Stomach (tissue), 4 donors: Measurements from ENCODE around the gene GOLGA3.

ENCODE experiments used
- POLR2A ChIP-seq, 4 donors: fragments of 450-650 bp; IDR thresholded peaks; one replicate each; pipeline ENCODE4 v1.6.1; 2016; ENCODE audit warnings: antibody characterized with exemption in 4 of 4, control low read depth in 2 of 4, mild to moderate bottlenecking in 1 of 4, moderate library complexity in 1 of 4
- POLR2AphosphoS5 ChIP-seq, 3 donors: sonication (generic); formaldehyde crosslinking; IDR thresholded peaks; one replicate each; pipeline ENCODE4 v1.6.1; 2016; ENCODE audit warnings: antibody characterized with exemption in 3 of 3
- TF ChIP-seq, protein P1 (sequence below), 7 experiments: fragments of 450-650 bp in 4 of 7; fragments of 200-600 bp in 3 of 7; sonication (generic) in 3 of 7; IDR thresholded peaks; one replicate each; pipeline ENCODE4 v1.5.1; 2016 to 2019; ENCODE audit warnings: antibody characterized with exemption in 7 of 7, control low read depth in 2 of 7, mild to moderate bottlenecking in 1 of 7

DNA sequence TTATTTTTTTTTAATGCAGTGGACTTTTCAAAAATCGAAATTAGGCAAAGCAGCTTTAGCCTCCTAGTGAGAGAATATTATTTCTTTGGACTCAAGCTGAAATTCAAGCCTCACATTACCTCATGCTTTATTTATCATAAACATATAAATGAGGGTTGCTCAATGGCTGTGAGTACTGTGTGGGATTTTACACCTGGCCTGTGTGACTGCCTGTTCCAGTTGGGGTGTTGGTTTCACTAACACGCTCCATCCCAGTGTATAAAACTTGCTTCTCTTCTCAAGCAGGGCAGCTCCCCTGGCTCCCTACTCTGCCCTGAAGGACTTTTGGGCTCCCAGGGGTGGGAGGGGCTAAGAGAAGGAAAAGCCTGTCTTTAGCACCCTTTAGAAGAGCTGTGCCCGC lies 82.1 kb downstream of the GOLGA3 start:
- TF ChIP-seq, protein P1, sequence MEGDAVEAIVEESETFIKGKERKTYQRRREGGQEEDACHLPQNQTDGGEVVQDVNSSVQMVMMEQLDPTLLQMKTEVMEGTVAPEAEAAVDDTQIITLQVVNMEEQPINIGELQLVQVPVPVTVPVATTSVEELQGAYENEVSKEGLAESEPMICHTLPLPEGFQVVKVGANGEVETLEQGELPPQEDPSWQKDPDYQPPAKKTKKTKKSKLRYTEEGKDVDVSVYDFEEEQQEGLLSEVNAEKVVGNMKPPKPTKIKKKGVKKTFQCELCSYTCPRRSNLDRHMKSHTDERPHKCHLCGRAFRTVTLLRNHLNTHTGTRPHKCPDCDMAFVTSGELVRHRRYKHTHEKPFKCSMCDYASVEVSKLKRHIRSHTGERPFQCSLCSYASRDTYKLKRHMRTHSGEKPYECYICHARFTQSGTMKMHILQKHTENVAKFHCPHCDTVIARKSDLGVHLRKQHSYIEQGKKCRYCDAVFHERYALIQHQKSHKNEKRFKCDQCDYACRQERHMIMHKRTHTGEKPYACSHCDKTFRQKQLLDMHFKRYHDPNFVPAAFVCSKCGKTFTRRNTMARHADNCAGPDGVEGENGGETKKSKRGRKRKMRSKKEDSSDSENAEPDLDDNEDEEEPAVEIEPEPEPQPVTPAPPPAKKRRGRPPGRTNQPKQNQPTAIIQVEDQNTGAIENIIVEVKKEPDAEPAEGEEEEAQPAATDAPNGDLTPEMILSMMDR (IDR thresholded peaks at IDR 0.05) = no peak
- TF ChIP-seq POLR2A (IDR thresholded peaks at IDR 0.05) (no peak), POLR2AphosphoS5 (IDR thresholded peaks at IDR 0.05) (no peak)
